ENCODE data around the gene CHCHD3.

DNA sequence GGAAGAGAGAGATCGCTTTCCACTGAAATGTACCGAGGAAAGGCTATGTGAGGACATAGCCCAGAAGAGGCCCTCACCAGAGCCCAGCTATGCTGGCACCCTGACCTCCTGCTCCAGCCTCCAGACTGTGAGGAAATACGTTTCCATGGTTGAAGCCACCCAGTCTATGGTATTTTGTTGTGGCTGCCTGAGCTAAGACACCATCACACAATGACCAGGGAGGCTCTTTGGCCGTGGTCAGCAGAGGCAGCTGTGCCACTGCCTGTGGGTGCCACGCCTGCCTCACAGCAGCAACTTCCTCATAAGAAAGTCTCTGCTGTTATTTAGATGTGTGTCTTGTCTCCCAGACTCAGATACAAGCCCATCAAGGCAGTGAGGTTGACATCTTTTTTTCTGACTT is 322.9 kb downstream of the CHCHD3 start:
- TF ChIP-seq, protein P1, sequence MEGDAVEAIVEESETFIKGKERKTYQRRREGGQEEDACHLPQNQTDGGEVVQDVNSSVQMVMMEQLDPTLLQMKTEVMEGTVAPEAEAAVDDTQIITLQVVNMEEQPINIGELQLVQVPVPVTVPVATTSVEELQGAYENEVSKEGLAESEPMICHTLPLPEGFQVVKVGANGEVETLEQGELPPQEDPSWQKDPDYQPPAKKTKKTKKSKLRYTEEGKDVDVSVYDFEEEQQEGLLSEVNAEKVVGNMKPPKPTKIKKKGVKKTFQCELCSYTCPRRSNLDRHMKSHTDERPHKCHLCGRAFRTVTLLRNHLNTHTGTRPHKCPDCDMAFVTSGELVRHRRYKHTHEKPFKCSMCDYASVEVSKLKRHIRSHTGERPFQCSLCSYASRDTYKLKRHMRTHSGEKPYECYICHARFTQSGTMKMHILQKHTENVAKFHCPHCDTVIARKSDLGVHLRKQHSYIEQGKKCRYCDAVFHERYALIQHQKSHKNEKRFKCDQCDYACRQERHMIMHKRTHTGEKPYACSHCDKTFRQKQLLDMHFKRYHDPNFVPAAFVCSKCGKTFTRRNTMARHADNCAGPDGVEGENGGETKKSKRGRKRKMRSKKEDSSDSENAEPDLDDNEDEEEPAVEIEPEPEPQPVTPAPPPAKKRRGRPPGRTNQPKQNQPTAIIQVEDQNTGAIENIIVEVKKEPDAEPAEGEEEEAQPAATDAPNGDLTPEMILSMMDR (IDR thresholded peaks at IDR 0.05), result no peak
- TF ChIP-seq POLR2A (IDR thresholded peaks at IDR 0.05), result no peak

All from lower leg skin (tissue), 3 donors.